PFSK-1 (cell line): ENCODE results near the gene ZBTB16.

Experiments used
- POLR2AphosphoS5 ChIP-seq: IDR thresholded peaks from 2 replicates; pipeline ENCODE4 v1.6.1; 2012; ENCODE audit warnings: low read depth, mild to moderate bottlenecking, control low read depth, low read length, moderate library complexity
- TAF1 ChIP-seq: IDR thresholded peaks from 2 replicates; pipeline ENCODE4 v1.6.1; 2012; ENCODE audit warnings: low read length, control low read depth, borderline replicate concordance; ENCODE audit not compliant: insufficient read depth
- TF ChIP-seq, protein P1 (sequence below), 2 experiments: IDR thresholded peaks; 2 replicates each; pipeline versions ENCODE4 v1.6.1 to v1.8.0; 2011 to 2012; ENCODE audit warnings: low read depth in 2 of 2, low read length in 2 of 2, control low read depth in 1 of 2, inconsistent platforms in 1 of 2, mild to moderate bottlenecking in 1 of 2, moderate library complexity in 1 of 2; ENCODE audit not compliant: insufficient read depth in 1 of 2

DNA sequence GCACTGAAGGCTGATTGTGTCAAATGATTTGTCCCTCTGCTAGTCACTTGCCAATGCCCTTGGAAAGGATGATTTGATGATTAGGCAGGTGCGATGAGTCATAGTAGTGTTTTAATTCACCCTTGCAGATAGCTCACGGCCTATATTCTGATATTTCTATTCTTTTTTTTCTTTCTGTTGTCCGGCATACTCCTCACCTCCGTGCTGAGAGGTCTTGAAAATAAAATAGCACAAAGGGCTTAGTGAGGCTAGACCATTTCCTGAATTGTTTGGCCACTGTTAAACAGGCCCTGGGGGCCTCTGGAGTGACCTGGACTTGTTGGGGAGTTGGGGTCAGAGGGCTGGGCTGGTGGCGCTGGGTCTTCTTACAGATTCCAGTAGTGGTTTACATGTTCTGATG is 99.8 kb downstream of the ZBTB16 start:
- TF ChIP-seq POLR2AphosphoS5: no peak
- TF ChIP-seq TAF1: no peak
- TF ChIP-seq, protein P1, sequence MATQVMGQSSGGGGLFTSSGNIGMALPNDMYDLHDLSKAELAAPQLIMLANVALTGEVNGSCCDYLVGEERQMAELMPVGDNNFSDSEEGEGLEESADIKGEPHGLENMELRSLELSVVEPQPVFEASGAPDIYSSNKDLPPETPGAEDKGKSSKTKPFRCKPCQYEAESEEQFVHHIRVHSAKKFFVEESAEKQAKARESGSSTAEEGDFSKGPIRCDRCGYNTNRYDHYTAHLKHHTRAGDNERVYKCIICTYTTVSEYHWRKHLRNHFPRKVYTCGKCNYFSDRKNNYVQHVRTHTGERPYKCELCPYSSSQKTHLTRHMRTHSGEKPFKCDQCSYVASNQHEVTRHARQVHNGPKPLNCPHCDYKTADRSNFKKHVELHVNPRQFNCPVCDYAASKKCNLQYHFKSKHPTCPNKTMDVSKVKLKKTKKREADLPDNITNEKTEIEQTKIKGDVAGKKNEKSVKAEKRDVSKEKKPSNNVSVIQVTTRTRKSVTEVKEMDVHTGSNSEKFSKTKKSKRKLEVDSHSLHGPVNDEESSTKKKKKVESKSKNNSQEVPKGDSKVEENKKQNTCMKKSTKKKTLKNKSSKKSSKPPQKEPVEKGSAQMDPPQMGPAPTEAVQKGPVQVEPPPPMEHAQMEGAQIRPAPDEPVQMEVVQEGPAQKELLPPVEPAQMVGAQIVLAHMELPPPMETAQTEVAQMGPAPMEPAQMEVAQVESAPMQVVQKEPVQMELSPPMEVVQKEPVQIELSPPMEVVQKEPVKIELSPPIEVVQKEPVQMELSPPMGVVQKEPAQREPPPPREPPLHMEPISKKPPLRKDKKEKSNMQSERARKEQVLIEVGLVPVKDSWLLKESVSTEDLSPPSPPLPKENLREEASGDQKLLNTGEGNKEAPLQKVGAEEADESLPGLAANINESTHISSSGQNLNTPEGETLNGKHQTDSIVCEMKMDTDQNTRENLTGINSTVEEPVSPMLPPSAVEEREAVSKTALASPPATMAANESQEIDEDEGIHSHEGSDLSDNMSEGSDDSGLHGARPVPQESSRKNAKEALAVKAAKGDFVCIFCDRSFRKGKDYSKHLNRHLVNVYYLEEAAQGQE (IDR thresholded peaks at IDR 0.05; ENCODE audit: insufficient read depth in 1 of 2, low read depth in 2 of 2, low read length in 2 of 2): no peak
